ENCODE data around the gene TBC1D22B. TPM values are rescaled to one million over a fixed set of nuclear protein-coding genes. Genes with fewer than 3 reads are reported as not detected.

TBC1D22B gene
- total RNA-seq, 1 experiment from 2014 or later: 12.9 TPM

GRCh38 chr6:37376078-37376743 lies 118.6 kb downstream of the TBC1D22B start:
- Histone ChIP-seq H2AK5ac (ENCODE audit: insufficient read length, low read length) (no peak overlapping the region), H4K20me1 (ENCODE audit: control insufficient read depth, insufficient read depth, insufficient read length) (no peaks in the 10 kb centered on the region), H3K56ac (ENCODE audit: insufficient read length, low read depth, low read length) (no peak overlapping the region), H3K9ac (ENCODE audit: extremely low read depth, insufficient read length, low read length) (no peak overlapping the region), H3K18ac (ENCODE audit: insufficient read length, low read depth, low read length) (no peak overlapping the region), H2AFZ (ENCODE audit: low read length) (no peak overlapping the region), H3K23ac (ENCODE audit: insufficient read length, low read depth, low read length) (no peak overlapping the region), H2BK120ac (ENCODE audit: low read depth, low read length, poor library complexity, severe bottlenecking) (no peak overlapping the region), H3K79me1 (ENCODE audit: insufficient read depth, low read depth, low read length, poor library complexity, severe bottlenecking) (no peaks in the 10 kb centered on the region), H3K23me2 (ENCODE audit: insufficient read length, low read depth, low read length, poor library complexity, severe bottlenecking) (no peaks in the 10 kb centered on the region), H3K79me2 (ENCODE audit: insufficient read depth, low read length) (no peaks in the 10 kb centered on the region), H3K14ac (ENCODE audit: insufficient read depth, low read length) (no peak overlapping the region), H3K27ac (ENCODE audit: insufficient read length, low read depth, low read length) (no peak overlapping the region), H3K27me3 (ENCODE audit: insufficient read depth, low read length) (no peaks in the 10 kb centered on the region), H3K4me1 (ENCODE audit: insufficient read depth, low read length) (no peaks in the 10 kb centered on the region), H4K8ac (replicated peaks; ENCODE audit: insufficient read length, low read depth, low read length) (no peak overlapping the region), H3K4me2 (ENCODE audit: insufficient read depth, insufficient read length, low read length) (no peak overlapping the region), H2BK20ac (ENCODE audit: low read depth, low read length, poor library complexity, severe bottlenecking) (no peak overlapping the region), H3T11ph (ENCODE audit: low read length) (no peak overlapping the region), H4K5ac (ENCODE audit: insufficient read length, low read depth, low read length) (no peak overlapping the region), H2BK15ac (ENCODE audit: low read depth, low read length) (no peak overlapping the region), H3K9me3 (ENCODE audit: control insufficient read depth, low read depth, low read length) (no peaks in the 10 kb centered on the region), H2BK5ac (ENCODE audit: insufficient read length, low read length) (no peak overlapping the region), H4K91ac (ENCODE audit: insufficient read length, low read depth, low read length) (no peak overlapping the region), H3K4ac (ENCODE audit: low read depth, low read length) (no peak overlapping the region), H2BK12ac (ENCODE audit: insufficient read length, low read depth, low read length) (no peak overlapping the region)
- no peak for TF ChIP-seq CTCF (conservative IDR thresholded peaks at IDR 0.05)
- no peak overlapping the region for H3K4me3 Mint-ChIP-seq
- H3K36me3 Mint-ChIP-seq (ENCODE audit: insufficient read depth in 1 of 3, low read depth in 3 of 3): peaks cover 9 to 69% (median 42%) of the 10 kb centered on the region in 3 experiments; a peak in 5 of 7 replicates
- no peaks in the 10 kb centered on the region for H3K4me1 Mint-ChIP-seq
- no peaks in the 10 kb centered on the region for H3K27me3 Mint-ChIP-seq (ENCODE audit: low read depth)
- H3K27ac Mint-ChIP-seq: no peak overlapping the region
- WGBS (ENCODE audit: extremely low coverage, insufficient read length, low lambda C conversion rate): no CpG with 5 or more reads among the region's 4 CpGs
- no peak for DNase-seq
- H3K9me3 Mint-ChIP-seq: no peaks in the 10 kb centered on the region
